HepG2 (cell line): Measurements from ENCODE around the gene TAS1R3. TPM values are rescaled to one million over a fixed set of nuclear protein-coding genes. Genes with fewer than 3 reads are reported as not detected.

Experiments
- CEBPB ChIP-seq: IDR thresholded peaks from 2 replicates; pipeline ENCODE4 v1.6.1; 2011; ENCODE audit warnings: low read depth, low read length, improper control_type of control experiment, borderline replicate concordance
- CENPBD1 ChIP-seq: sonication (generic); formaldehyde crosslinking; IDR thresholded peaks from 2 replicates; pipeline ENCODE4 v1.8.0; 2022; ENCODE audit warnings: missing genetic modification reagents, low read depth, mild to moderate bottlenecking, borderline replicate concordance
- CREM ChIP-seq, 2 experiments: sonication (generic) in 1 of 2; formaldehyde crosslinking in 1 of 2; IDR thresholded peaks; 2 replicates each; pipeline versions ENCODE4 v1.4.0 to v1.6.1; 2016 to 2020; ENCODE audit warnings: antibody characterized with exemption in 1 of 2, mild to moderate bottlenecking in 1 of 2, missing genetic modification reagents in 1 of 2
- HNF4G ChIP-seq, 2 experiments: sonication (generic) in 1 of 2; formaldehyde crosslinking in 1 of 2; IDR thresholded peaks; 2 replicates each; pipeline versions ENCODE4 v1.4.0 to v1.6.1; 2011 to 2020; ENCODE audit warnings: borderline replicate concordance in 2 of 2, low read depth in 2 of 2, mild to moderate bottlenecking in 2 of 2, low read length in 1 of 2, missing genetic modification reagents in 1 of 2, moderate library complexity in 1 of 2
- KLF6 ChIP-seq: IDR thresholded peaks from 2 replicates; pipeline ENCODE4 v1.8.0; 2016; ENCODE audit warnings: missing biosample characterization, missing genetic modification reagents
- MIXL1 ChIP-seq: IDR thresholded peaks from 2 replicates; pipeline ENCODE4 v1.6.1; 2016
- NR1H2 ChIP-seq: sonication (generic); formaldehyde crosslinking; IDR thresholded peaks from 2 replicates; pipeline ENCODE4 v1.8.1; 2022; ENCODE audit warnings: low read depth, missing genetic modification reagents, borderline replicate concordance
- PRDM10 ChIP-seq: sonication (generic); formaldehyde crosslinking; IDR thresholded peaks from 2 replicates; pipeline ENCODE4 v1.4.0; 2020; ENCODE audit warnings: low read depth, missing genetic modification reagents
- SMARCC2 ChIP-seq: fragments of 450-650 bp; IDR thresholded peaks from 2 replicates; pipeline ENCODE4 v1.6.1; 2017; ENCODE audit warnings: antibody characterized with exemption, mild to moderate bottlenecking
- ZBTB3 ChIP-seq: sonication (generic); formaldehyde crosslinking; IDR thresholded peaks from 2 replicates; pipeline ENCODE4 v1.4.0; 2020; ENCODE audit warnings: low read depth, mild to moderate bottlenecking, moderate library complexity, missing genetic modification reagents, borderline replicate concordance
- ZBTB38 ChIP-seq: sonication (generic); formaldehyde crosslinking; IDR thresholded peaks from 2 replicates; pipeline ENCODE4 v1.5.1; 2020; ENCODE audit warnings: mild to moderate bottlenecking, missing genetic modification reagents
- ZFP36L2 ChIP-seq: sonication (generic); formaldehyde crosslinking; IDR thresholded peaks from 2 replicates; pipeline ENCODE4 v1.4.0; 2020; ENCODE audit warnings: missing genetic modification reagents
- ZFX ChIP-seq: sonication (generic); formaldehyde crosslinking; IDR thresholded peaks from 2 replicates; pipeline ENCODE4 v1.4.0; 2020; ENCODE audit warnings: mild to moderate bottlenecking, low read depth, missing genetic modification reagents, moderate library complexity
- ZNF354B ChIP-seq: sonication (generic); formaldehyde crosslinking; IDR thresholded peaks from 2 replicates; pipeline ENCODE4 v1.8.0; 2022; ENCODE audit warnings: mild to moderate bottlenecking, missing genetic modification reagents
- ZNF468 ChIP-seq: sonication (generic); formaldehyde crosslinking; IDR thresholded peaks from 2 replicates; pipeline ENCODE4 v1.8.0; 2022; ENCODE audit warnings: mild to moderate bottlenecking, moderate library complexity, missing genetic modification reagents
- ZNF546 ChIP-seq: sonication (generic); formaldehyde crosslinking; conservative IDR thresholded peaks from 2 replicates; pipeline ENCODE4 v1.8.1; 2023; ENCODE audit warnings: mild to moderate bottlenecking, missing genetic modification reagents
- ZNF569 ChIP-seq: sonication (generic); formaldehyde crosslinking; IDR thresholded peaks from 2 replicates; pipeline ENCODE4 v1.5.0; 2020; ENCODE audit warnings: mild to moderate bottlenecking, missing genetic modification reagents, moderate library complexity, borderline replicate concordance
- ZNF670 ChIP-seq: sonication (generic); formaldehyde crosslinking; IDR thresholded peaks from 2 replicates; pipeline ENCODE4 v1.8.0; 2022; ENCODE audit warnings: mild to moderate bottlenecking, missing genetic modification reagents, borderline replicate concordance
- ZNF816 ChIP-seq: sonication (generic); formaldehyde crosslinking; IDR thresholded peaks from 2 replicates; pipeline ENCODE4 v1.8.0; 2022; ENCODE audit warnings: missing genetic modification reagents, mild to moderate bottlenecking, borderline replicate concordance
- polyA plus RNA-seq, 8 experiments: library from polyadenylated mRNA; depleted of rRNA in 3 of 8; stranded (reverse) in 7 of 8; unstranded in 1 of 8; fragments of >200 nt; fragmentation: Illumina TruSeq in 4 of 8; extraction: Trizol in 4 of 8; gene quantifications; 2 replicates each; pipeline versions ENCODE4 v1.2.1 to v1.2.3, GENCODE V29; 2011 to 2016; ENCODE audit warnings: low read depth in 4 of 8, missing spikeins in 1 of 8, mixed read lengths in 1 of 8; ENCODE audit not compliant: insufficient read depth in 1 of 8
- total RNA-seq, 5 experiments: library from RNA; depleted of rRNA; stranded (reverse); fragments of >200 nt; fragmentation: Illumina TruSeq; extraction: Trizol; gene quantifications; 2 replicates each; pipeline ENCODE4 v1.2.3, GENCODE V29; 2016; ENCODE audit warnings: low read depth in 1 of 5
- TF ChIP-seq, protein P1 (sequence below): sonication (generic); formaldehyde crosslinking; IDR thresholded peaks from 2 replicates; pipeline ENCODE4 v1.4.0; 2020; ENCODE audit warnings: mild to moderate bottlenecking, missing genetic modification reagents

The TAS1R3 gene
- total and polyA plus RNA-seq, 2 of the 13 experiments (the other 11 are each of a cell fraction or from before 2014, with no cell fraction given) = 0.13 to 0.15 TPM

GRCh38 chr1:1347663-1348419 is 16.8 kb downstream of the TAS1R3 start (continued):
- TF ChIP-seq, protein P1, sequence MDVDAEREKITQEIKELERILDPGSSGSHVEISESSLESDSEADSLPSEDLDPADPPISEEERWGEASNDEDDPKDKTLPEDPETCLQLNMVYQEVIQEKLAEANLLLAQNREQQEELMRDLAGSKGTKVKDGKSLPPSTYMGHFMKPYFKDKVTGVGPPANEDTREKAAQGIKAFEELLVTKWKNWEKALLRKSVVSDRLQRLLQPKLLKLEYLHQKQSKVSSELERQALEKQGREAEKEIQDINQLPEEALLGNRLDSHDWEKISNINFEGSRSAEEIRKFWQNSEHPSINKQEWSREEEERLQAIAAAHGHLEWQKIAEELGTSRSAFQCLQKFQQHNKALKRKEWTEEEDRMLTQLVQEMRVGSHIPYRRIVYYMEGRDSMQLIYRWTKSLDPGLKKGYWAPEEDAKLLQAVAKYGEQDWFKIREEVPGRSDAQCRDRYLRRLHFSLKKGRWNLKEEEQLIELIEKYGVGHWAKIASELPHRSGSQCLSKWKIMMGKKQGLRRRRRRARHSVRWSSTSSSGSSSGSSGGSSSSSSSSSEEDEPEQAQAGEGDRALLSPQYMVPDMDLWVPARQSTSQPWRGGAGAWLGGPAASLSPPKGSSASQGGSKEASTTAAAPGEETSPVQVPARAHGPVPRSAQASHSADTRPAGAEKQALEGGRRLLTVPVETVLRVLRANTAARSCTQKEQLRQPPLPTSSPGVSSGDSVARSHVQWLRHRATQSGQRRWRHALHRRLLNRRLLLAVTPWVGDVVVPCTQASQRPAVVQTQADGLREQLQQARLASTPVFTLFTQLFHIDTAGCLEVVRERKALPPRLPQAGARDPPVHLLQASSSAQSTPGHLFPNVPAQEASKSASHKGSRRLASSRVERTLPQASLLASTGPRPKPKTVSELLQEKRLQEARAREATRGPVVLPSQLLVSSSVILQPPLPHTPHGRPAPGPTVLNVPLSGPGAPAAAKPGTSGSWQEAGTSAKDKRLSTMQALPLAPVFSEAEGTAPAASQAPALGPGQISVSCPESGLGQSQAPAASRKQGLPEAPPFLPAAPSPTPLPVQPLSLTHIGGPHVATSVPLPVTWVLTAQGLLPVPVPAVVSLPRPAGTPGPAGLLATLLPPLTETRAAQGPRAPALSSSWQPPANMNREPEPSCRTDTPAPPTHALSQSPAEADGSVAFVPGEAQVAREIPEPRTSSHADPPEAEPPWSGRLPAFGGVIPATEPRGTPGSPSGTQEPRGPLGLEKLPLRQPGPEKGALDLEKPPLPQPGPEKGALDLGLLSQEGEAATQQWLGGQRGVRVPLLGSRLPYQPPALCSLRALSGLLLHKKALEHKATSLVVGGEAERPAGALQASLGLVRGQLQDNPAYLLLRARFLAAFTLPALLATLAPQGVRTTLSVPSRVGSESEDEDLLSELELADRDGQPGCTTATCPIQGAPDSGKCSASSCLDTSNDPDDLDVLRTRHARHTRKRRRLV (CRISPR knock-in tag) = no peak
- TF ChIP-seq CEBPB = no peak
- TF ChIP-seq SMARCC2 = no peak
- no peak for TF ChIP-seq ZNF569 (CRISPR knock-in tag)
- peak; percentile 78; the same call in 1 of the 2 replicates for TF ChIP-seq ZNF546 (CRISPR knock-in tag)
- TF ChIP-seq ZFP36L2 (CRISPR knock-in tag) = no peak
- TF ChIP-seq ZFX (CRISPR knock-in tag) = peak; percentile 94
- TF ChIP-seq ZNF670 (CRISPR knock-in tag) = no peak
- no peak for TF ChIP-seq PRDM10 (CRISPR knock-in tag)
- TF ChIP-seq ZBTB38 (CRISPR knock-in tag) = no peak
- no peak for TF ChIP-seq MIXL1
- no peak for TF ChIP-seq ZNF816 (CRISPR knock-in tag)
- TF ChIP-seq CENPBD1 (CRISPR knock-in tag) = no peak
- no peak for TF ChIP-seq ZNF354B
- TF ChIP-seq KLF6 = no peak
- peak; percentile 19; the same call in 1 of the 2 replicates for TF ChIP-seq HNF4G (IDR thresholded peaks at IDR 0.05; ENCODE audit: borderline replicate concordance, low read depth, low read length)
- no peak for TF ChIP-seq HNF4G (CRISPR knock-in tag; IDR thresholded peaks at IDR 0.05; ENCODE audit: borderline replicate concordance, low read depth)
- no peak; the same call in 1 of the 2 replicates for TF ChIP-seq ZBTB3
- TF ChIP-seq ZNF468 (CRISPR knock-in tag) = no peak
- TF ChIP-seq NR1H2 = no peak
- no peak for TF ChIP-seq CREM (IDR thresholded peaks at IDR 0.05)
- no peak for TF ChIP-seq CREM (CRISPR knock-in tag; IDR thresholded peaks at IDR 0.05)
